Natural killer cell (primary cell): Measurements from ENCODE around the gene ABHD5. TPM values are rescaled to one million over a fixed set of nuclear protein-coding genes. Genes with fewer than 3 reads are reported as not detected.

Experiments used
- ATAC-seq, 3 donors: fragments of 150-1000 bp in 2 of 3; fragments of 200-7000 bp in 1 of 3; cut with Tn5 transposase; 1 replicate in 1 of 3; 2 replicates in 2 of 3; pipeline ENCODE4 v1.10.0; 2021; ENCODE audit warnings: mild to moderate bottlenecking in 2 of 3, moderate library complexity in 2 of 3
- DNase-seq, 2 donors: peaks; one replicate each; pipeline versions ENCODE4 v3.0.0 to v3.0.0-alpha.2; 2013 to 2021; ENCODE audit warnings: mixed read lengths in 1 of 2
- H3K27ac ChIP-seq: one replicate; pipeline ENCODE4 v1.5.1; 2013; ENCODE audit warnings: mild to moderate bottlenecking, low read length
- H3K27me3 ChIP-seq: one replicate; pipeline ENCODE4 v1.6.1; 2013; ENCODE audit warnings: low read length; ENCODE audit not compliant: control insufficient read depth, insufficient read depth
- H3K36me3 ChIP-seq: one replicate; pipeline ENCODE4 v1.6.1; 2013; ENCODE audit warnings: low read length; ENCODE audit not compliant: control insufficient read depth, insufficient read depth
- H3K4me1 ChIP-seq: one replicate; pipeline ENCODE4 v1.6.1; 2013; ENCODE audit warnings: low read length; ENCODE audit not compliant: control insufficient read depth, insufficient read depth
- H3K4me3 ChIP-seq: one replicate; pipeline ENCODE4 v1.5.1; 2013; ENCODE audit warnings: low read length
- H3K9me3 ChIP-seq: one replicate; pipeline ENCODE4 v1.6.1; 2013; ENCODE audit warnings: low read length; ENCODE audit not compliant: control insufficient read depth, insufficient read depth
- H3K27ac Mint-ChIP-seq, 2 donors: one replicate each; pipeline ENCODE4 v1.8.0; 2022; ENCODE audit warnings: mild to moderate bottlenecking in 2 of 2, mixed read lengths in 2 of 2, moderate library complexity in 1 of 2
- H3K27me3 Mint-ChIP-seq, 2 donors: one replicate each; pipeline ENCODE4 v1.8.0; 2022; ENCODE audit warnings: low read depth in 2 of 2, mixed read lengths in 2 of 2
- H3K36me3 Mint-ChIP-seq: one replicate; pipeline ENCODE4 v1.8.0; 2022; ENCODE audit warnings: mixed read lengths
- H3K4me1 Mint-ChIP-seq, 2 donors: one replicate each; pipeline ENCODE4 v1.8.0; 2022; ENCODE audit warnings: mixed read lengths in 2 of 2
- H3K4me3 Mint-ChIP-seq: one replicate; pipeline ENCODE4 v1.8.0; 2022; ENCODE audit warnings: mild to moderate bottlenecking, moderate library complexity, mixed read lengths
- H3K9me3 Mint-ChIP-seq, 2 donors: one replicate each; pipeline ENCODE4 v1.8.0; 2022; ENCODE audit warnings: mixed read lengths in 2 of 2
- CTCF ChIP-seq: fragments of 200-600 bp; IDR thresholded peaks from one replicate; pipeline ENCODE4 v1.8.0; 2022; ENCODE audit warnings: antibody characterized with exemption
- WGBS: methylation state at CpG from one replicate; pipeline ENCODE4 v1.1.7; 2013; ENCODE audit warnings: missing lambda C conversion rate; ENCODE audit not compliant: insufficient coverage; 5-methylcytosine and 5-hydroxymethylcytosine counted together
- intact Hi-C: fragments of 100-400 bp; cut with micrococcal nuclease; formaldehyde crosslinking; loops from one replicate; pipeline ENCODE4 v1.14.2; 2022
- total RNA-seq, 4 donors: library from RNA; stranded (reverse); fragments of 120-200 nt in 1 of 4; gene quantifications; one replicate each; pipeline versions ENCODE4 v1.2.3 to v1.2.4, GENCODE V29; 2013 to 2022

ABHD5 gene
- total RNA-seq, 3 donors from 2014 or later (not counting 1 experiment from before 2014, with no cell fraction given), result 14.1 to 58.6 (median 16.6) TPM

GRCh38 chr3:43774799-43775198, 84.1 kb downstream of the ABHD5 start:
- no peaks in the 10 kb centered on the region for H3K36me3 ChIP-seq
- H3K27me3 Mint-ChIP-seq, result peaks cover 0 to 3% of the 10 kb centered on the region in 2 donors
- H3K9me3 ChIP-seq, result no peaks in the 10 kb centered on the region
- intact Hi-C loops, result no loop called here
- no peak for TF ChIP-seq CTCF
- H3K4me3 ChIP-seq, result no peak overlapping the region
- H3K4me1 Mint-ChIP-seq, result peaks cover 37 to 38% of the 10 kb centered on the region in 2 donors
- H3K4me1 ChIP-seq, result peaks cover 31% of the 10 kb centered on the region
- H3K36me3 Mint-ChIP-seq, result no peaks in the 10 kb centered on the region
- DNase-seq (no peak), ATAC-seq (no peak)
- WGBS, result 82% methylated on average over 4 of the region's 4 CpGs
- no peaks in the 10 kb centered on the region for H3K9me3 Mint-ChIP-seq
- no peak overlapping the region for H3K27ac ChIP-seq
- no peak overlapping the region for H3K27ac Mint-ChIP-seq
- H3K27me3 ChIP-seq, result no peaks in the 10 kb centered on the region
- H3K4me3 Mint-ChIP-seq, result no peak overlapping the region

- Mint-ChIP-seq H3K4me1 (peaks cover 24 to 25% of the 10 kb centered on the region in 2 donors), H3K4me3 (no peak overlapping the region), H3K27me3 (peaks cover 0 to 3% of the 10 kb centered on the region in 2 donors), H3K36me3 (no peaks in the 10 kb centered on the region), H3K27ac (no peak overlapping the region), H3K9me3 (no peaks in the 10 kb centered on the region)
- H3K4me3 ChIP-seq, result no peak overlapping the region
- no peak for TF ChIP-seq CTCF
- no peaks in the 10 kb centered on the region for H3K27me3 ChIP-seq
- H3K27ac ChIP-seq, result no peak overlapping the region
- WGBS, result 82% methylated on average over 3 of the region's 3 CpGs
- peaks cover 18% of the 10 kb centered on the region for H3K4me1 ChIP-seq
- DNase-seq (no peak), ATAC-seq (no peak)
- no peaks in the 10 kb centered on the region for H3K36me3 ChIP-seq
- intact Hi-C loops, result no loop called here
- no peaks in the 10 kb centered on the region for H3K9me3 ChIP-seq
Measured at GRCh38 chr3:43776101-43776500, 85.4 kb downstream of the ABHD5 start.

GRCh38 chr3:43779850-43780249, 89.1 kb downstream of the ABHD5 start:
- no peak overlapping the region for H3K27ac ChIP-seq
- 86% methylated on average over 3 of the region's 3 CpGs for WGBS
- no peaks in the 10 kb centered on the region for H3K4me1 Mint-ChIP-seq
- no peak for ATAC-seq
- no peak for TF ChIP-seq CTCF
- H3K9me3 ChIP-seq, result no peaks in the 10 kb centered on the region
- no peaks in the 10 kb centered on the region for H3K9me3 Mint-ChIP-seq
- no peaks in the 10 kb centered on the region for H3K27me3 ChIP-seq
- no peak for DNase-seq
- H3K4me3 Mint-ChIP-seq, result no peak overlapping the region
- intact Hi-C loops, result no loop called here
- no peaks in the 10 kb centered on the region for H3K36me3 Mint-ChIP-seq
- H3K36me3 ChIP-seq, result no peaks in the 10 kb centered on the region
- no peak overlapping the region for H3K27ac Mint-ChIP-seq
- no peak overlapping the region for H3K4me3 ChIP-seq
- peaks cover 0 to 3% of the 10 kb centered on the region in 2 donors for H3K27me3 Mint-ChIP-seq
- no peaks in the 10 kb centered on the region for H3K4me1 ChIP-seq

GRCh38 chr3:43782541-43782940, 91.8 kb downstream of the ABHD5 start:
- no peak for TF ChIP-seq CTCF
- WGBS, result 16% methylated on average over 2 of the region's 2 CpGs
- no peak overlapping the region for H3K4me3 Mint-ChIP-seq

More at GRCh38 chr3:43782541-43782940, 91.8 kb downstream of the ABHD5 start:
- no peak overlapping the region for H3K27ac Mint-ChIP-seq
- H3K27ac ChIP-seq, result no peak overlapping the region
- H3K4me1 ChIP-seq, result no peaks in the 10 kb centered on the region
- intact Hi-C loops, result no loop called here
- DNase-seq, result no peak
- no peaks in the 10 kb centered on the region for H3K36me3 ChIP-seq
- peaks cover 0 to 3% of the 10 kb centered on the region in 2 donors for H3K27me3 Mint-ChIP-seq
- no peak for ATAC-seq
- no peak overlapping the region for H3K4me3 ChIP-seq
- no peaks in the 10 kb centered on the region for H3K27me3 ChIP-seq
- no peaks in the 10 kb centered on the region for H3K9me3 ChIP-seq
- H3K36me3 Mint-ChIP-seq, result no peaks in the 10 kb centered on the region
- H3K9me3 Mint-ChIP-seq, result no peaks in the 10 kb centered on the region
- H3K4me1 Mint-ChIP-seq, result no peaks in the 10 kb centered on the region
